CD4-positive, alpha-beta T cell (primary cell): ENCODE measurements around the gene MRM1. TPM values are rescaled to one million over a fixed set of nuclear protein-coding genes. Genes with fewer than 3 reads are reported as not detected.
A peak's percentile ranks its signal among the peaks of the same experiment; 100 is the strongest.
"Not testable (repeated sequence)": the region's sequence is repeated elsewhere in the genome, so short reads cannot be mapped to it uniquely, and the experiment has no call there.

Experiments
- ATAC-seq: fragments of 200-7000 bp; cut with Tn5 transposase; one replicate; pipeline ENCODE4 v1.10.0; 2022; ENCODE audit warnings: mild to moderate bottlenecking; ENCODE audit not compliant: poor library complexity
- CTCF ChIA-PET: fragments of 350-600 bp; sonication (Branson Sonifier 250); formaldehyde crosslinking; loops from one replicate; lab custom pipeline; 2021; ENCODE audit warnings: antibody characterized with exemption, inconsistent platforms; lab: Charles Lee
- POLR2A ChIA-PET: fragments of 350-600 bp; sonication (Branson Sonifier 250); formaldehyde crosslinking; loops from one replicate; lab custom pipeline; 2021; ENCODE audit warnings: antibody characterized with exemption, inconsistent platforms; lab: Charles Lee
- DNase-seq, 14 experiments: peaks; one replicate each; pipeline ENCODE4 v3.0.0-alpha.2; 2013 to 2020; ENCODE audit warnings: mixed read lengths in 2 of 14
- H3K27ac ChIP-seq, 2 donors: one replicate each; pipeline versions ENCODE4 v1.5.1 to v1.7.0; 2013; ENCODE audit warnings: low read length in 2 of 2, low read depth in 1 of 2, mild to moderate bottlenecking in 1 of 2
- H3K27me3 ChIP-seq, 2 experiments: 1 replicate in 1 of 2; 2 replicates in 1 of 2; pipeline versions ENCODE4 v1.6.1 to v1.7.0; 2013; ENCODE audit warnings: low read length in 2 of 2, control low read depth in 1 of 2, mild to moderate bottlenecking in 1 of 2, moderate library complexity in 1 of 2; ENCODE audit not compliant: insufficient read depth in 2 of 2, control insufficient read depth in 1 of 2
- H3K36me3 ChIP-seq: one replicate; pipeline ENCODE4 v1.6.1; 2013; ENCODE audit warnings: low read length, control low read depth; ENCODE audit not compliant: insufficient read depth
- H3K4me1 ChIP-seq: one replicate; pipeline ENCODE4 v1.6.1; 2013; ENCODE audit warnings: low read length, control low read depth; ENCODE audit not compliant: insufficient read depth
- H3K4me3 ChIP-seq: one replicate; pipeline ENCODE4 v1.5.1; 2013; ENCODE audit warnings: mild to moderate bottlenecking, low read length, moderate library complexity
- H3K9me3 ChIP-seq, 2 experiments: 1 replicate in 1 of 2; 2 replicates in 1 of 2; pipeline versions ENCODE4 v1.6.1 to v1.7.0; 2013; ENCODE audit warnings: low read length in 2 of 2, mild to moderate bottlenecking in 2 of 2, control low read depth in 1 of 2, moderate library complexity in 1 of 2; ENCODE audit not compliant: control insufficient read depth in 1 of 2, insufficient read depth in 1 of 2
- H3K27ac Mint-ChIP-seq: one replicate; pipeline ENCODE4 v1.8.0; 2020; ENCODE audit warnings: mixed read lengths
- H3K27me3 Mint-ChIP-seq: one replicate; pipeline ENCODE4 v1.8.0; 2021; ENCODE audit warnings: mixed read lengths
- H3K36me3 Mint-ChIP-seq: one replicate; pipeline ENCODE4 v1.8.0; 2021; ENCODE audit warnings: low read depth, mixed read lengths
- H3K4me1 Mint-ChIP-seq: one replicate; pipeline ENCODE4 v1.8.0; 2021; ENCODE audit warnings: low read depth, mixed read lengths
- H3K4me3 Mint-ChIP-seq: one replicate; pipeline ENCODE4 v1.8.0; 2020; ENCODE audit warnings: mild to moderate bottlenecking, mixed read lengths
- H3K9me3 Mint-ChIP-seq: one replicate; pipeline ENCODE4 v1.8.0; 2020; ENCODE audit warnings: mixed read lengths
- intact Hi-C, 2 experiments: fragments of 100-400 bp; cut with DNase I in 1 of 2; cut with micrococcal nuclease in 1 of 2; formaldehyde crosslinking; loops; one replicate each; pipeline versions ENCODE4 v1.15.1 to v1.9.0; 2023 to 2025; cut with DNase I, micrococcal nuclease
- total RNA-seq, 174 experiments: library from RNA in 2 of 174; stranded (reverse) in 2 of 174; gene quantifications; one replicate each; pipeline ENCODE4 v1.2.3 and lab custom pipeline; 2021 to 2026
- TF ChIP-seq, protein P1 (sequence below): fragments of 200-600 bp; IDR thresholded peaks from one replicate; pipeline ENCODE4 v1.8.0; 2022; ENCODE audit warnings: antibody characterized with exemption, mild to moderate bottlenecking

The MRM1 gene
- total RNA-seq, 2 experiments from 2014 or later = 0.81 to 1.1 TPM

DNA sequence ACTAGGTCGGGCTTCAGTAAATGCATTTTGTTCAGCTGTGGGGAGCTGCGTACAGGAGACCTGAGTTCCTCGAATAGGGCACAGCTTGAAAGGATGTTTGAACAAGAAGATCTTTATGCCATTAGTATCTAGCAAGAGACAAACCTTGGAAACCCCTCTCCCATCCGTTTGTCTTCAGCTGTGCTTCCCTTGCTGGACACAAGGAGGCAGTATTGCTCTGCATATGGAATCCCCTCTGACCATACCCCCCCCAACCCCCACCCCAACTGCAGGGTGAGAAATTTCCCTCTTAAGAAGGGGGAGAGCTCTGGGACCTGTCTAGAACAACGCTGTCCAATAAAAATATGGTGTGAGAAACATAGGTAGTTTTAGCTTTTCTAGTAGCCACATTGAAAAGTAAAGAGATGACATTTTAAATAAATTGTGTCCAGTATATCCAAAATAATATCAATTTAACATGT lies 1.6 kb downstream of the MRM1 start:
- DNase-seq (peak; percentile 45 to 87 (median 60)), ATAC-seq (peak; percentile 60)
- H3K27ac ChIP-seq = no peak overlapping the region
- H3K27me3 Mint-ChIP-seq = no peaks in the 10 kb centered on the region
- H3K4me1 Mint-ChIP-seq = peaks cover 50% of the 10 kb centered on the region
- H3K4me1 ChIP-seq = peaks cover 31% of the 10 kb centered on the region
- no peaks in the 10 kb centered on the region for H3K9me3 Mint-ChIP-seq
- TF ChIP-seq, protein P1, sequence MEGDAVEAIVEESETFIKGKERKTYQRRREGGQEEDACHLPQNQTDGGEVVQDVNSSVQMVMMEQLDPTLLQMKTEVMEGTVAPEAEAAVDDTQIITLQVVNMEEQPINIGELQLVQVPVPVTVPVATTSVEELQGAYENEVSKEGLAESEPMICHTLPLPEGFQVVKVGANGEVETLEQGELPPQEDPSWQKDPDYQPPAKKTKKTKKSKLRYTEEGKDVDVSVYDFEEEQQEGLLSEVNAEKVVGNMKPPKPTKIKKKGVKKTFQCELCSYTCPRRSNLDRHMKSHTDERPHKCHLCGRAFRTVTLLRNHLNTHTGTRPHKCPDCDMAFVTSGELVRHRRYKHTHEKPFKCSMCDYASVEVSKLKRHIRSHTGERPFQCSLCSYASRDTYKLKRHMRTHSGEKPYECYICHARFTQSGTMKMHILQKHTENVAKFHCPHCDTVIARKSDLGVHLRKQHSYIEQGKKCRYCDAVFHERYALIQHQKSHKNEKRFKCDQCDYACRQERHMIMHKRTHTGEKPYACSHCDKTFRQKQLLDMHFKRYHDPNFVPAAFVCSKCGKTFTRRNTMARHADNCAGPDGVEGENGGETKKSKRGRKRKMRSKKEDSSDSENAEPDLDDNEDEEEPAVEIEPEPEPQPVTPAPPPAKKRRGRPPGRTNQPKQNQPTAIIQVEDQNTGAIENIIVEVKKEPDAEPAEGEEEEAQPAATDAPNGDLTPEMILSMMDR = peak; percentile 87
- H3K4me3 ChIP-seq = peak overlapping the region; percentile 89
- H3K4me3 Mint-ChIP-seq = peak overlapping the region; percentile 97
- H3K27me3 ChIP-seq = no peaks in the 10 kb centered on the region
- peak overlapping the region; percentile 30 for H3K27ac Mint-ChIP-seq
- no peaks in the 10 kb centered on the region for H3K36me3 ChIP-seq
- ChIA-PET CTCF (interaction anchor here (0.6 to 3.6 kb wide), 14 partner anchors 9 to 770 kb away, joined by 3 to 20 read pairs (median 4); no protein-coding TSS in a partner anchor), POLR2A (interaction anchor here (1.0 to 3.5 kb wide), 7 partner anchors 11 to 616 kb away, joined by 3 to 56 read pairs (median 6); partner anchors contain the start of genes AATF, DHRS11, GGNBP2 and MYO19)
- intact Hi-C loops = loop anchor here (1.0 to 2.0 kb wide), 4 partner anchors 13 to 770 kb away; no protein-coding TSS in a partner anchor
- H3K9me3 ChIP-seq = no peaks in the 10 kb centered on the region
- peaks cover 8% of the 10 kb centered on the region for H3K36me3 Mint-ChIP-seq

DNA sequence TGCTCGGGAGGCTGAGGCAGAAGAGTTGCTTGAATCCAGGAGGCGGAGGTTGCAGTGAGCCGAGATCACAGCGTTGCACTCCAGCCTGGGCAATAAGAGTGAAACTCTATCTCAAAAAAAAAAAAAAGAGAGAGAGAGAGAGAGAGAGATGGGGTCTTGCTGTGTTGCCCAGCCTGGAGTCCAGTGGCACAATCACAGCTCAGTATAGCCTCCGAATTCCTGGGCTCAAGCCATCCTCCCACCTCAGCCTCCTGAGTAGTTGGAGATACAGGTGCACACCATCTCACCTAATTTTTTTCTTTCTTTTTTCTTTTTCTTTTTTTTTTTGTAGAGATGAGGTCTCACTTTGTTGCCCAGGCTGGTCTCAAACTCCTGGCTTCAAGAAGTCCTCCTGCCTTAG lies 3.6 kb downstream of the MRM1 start:
- H3K27ac Mint-ChIP-seq, H3K27me3 ChIP-seq, H3K36me3 ChIP-seq, POLR2A ChIA-PET, intact Hi-C loops, H3K27me3 Mint-ChIP-seq, ATAC-seq, H3K4me3 Mint-ChIP-seq, H3K9me3 ChIP-seq, H3K4me3 ChIP-seq, H3K9me3 Mint-ChIP-seq, H3K27ac ChIP-seq, H3K36me3 Mint-ChIP-seq, DNase-seq, CTCF ChIA-PET: not testable (repeated sequence)
- H3K4me1 ChIP-seq = peaks cover 38% of the 10 kb centered on the region
- peaks cover 54% of the 10 kb centered on the region for H3K4me1 Mint-ChIP-seq

DNA sequence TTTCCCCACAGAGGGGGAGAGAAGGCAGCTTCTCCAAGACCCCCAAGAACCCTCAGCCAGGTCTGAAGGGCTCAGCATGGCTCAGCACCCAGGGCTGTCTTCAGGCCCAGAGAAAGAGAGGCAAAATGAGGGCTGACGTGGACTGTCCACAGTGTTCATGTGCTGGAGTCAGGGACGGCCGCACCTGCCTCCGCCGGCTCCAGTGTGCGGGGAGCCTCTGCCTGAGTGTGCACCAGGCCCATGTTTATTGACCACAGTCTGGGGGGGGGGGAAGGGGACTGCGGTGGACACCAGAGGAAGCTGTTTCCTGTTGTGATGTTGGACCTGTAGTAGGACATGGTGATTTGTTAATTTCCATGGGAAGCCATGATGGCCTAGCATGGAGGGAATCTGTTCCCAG lies 6.9 kb downstream of the MRM1 start:
- no peak for ATAC-seq
- Mint-ChIP-seq H3K27ac (no peak overlapping the region), H3K27me3 (no peaks in the 10 kb centered on the region), H3K4me3 (no peak overlapping the region), H3K9me3 (no peaks in the 10 kb centered on the region), H3K4me1 (peaks cover 31% of the 10 kb centered on the region), H3K36me3 (peaks cover 5% of the 10 kb centered on the region)
- H3K9me3 ChIP-seq = no peaks in the 10 kb centered on the region
- peaks cover 15% of the 10 kb centered on the region for H3K4me1 ChIP-seq
- H3K27me3 ChIP-seq = no peaks in the 10 kb centered on the region
- ChIA-PET POLR2A (no interaction called here), CTCF (no interaction called here)
- TF ChIP-seq, protein P1 = no peak
- no peaks in the 10 kb centered on the region for H3K36me3 ChIP-seq
- H3K27ac ChIP-seq = no peak overlapping the region
- H3K4me3 ChIP-seq = no peak overlapping the region
- intact Hi-C loops = no loop called here
- no peak for DNase-seq
